ENCODE measurements around the gene ACTR1B.

DNA sequence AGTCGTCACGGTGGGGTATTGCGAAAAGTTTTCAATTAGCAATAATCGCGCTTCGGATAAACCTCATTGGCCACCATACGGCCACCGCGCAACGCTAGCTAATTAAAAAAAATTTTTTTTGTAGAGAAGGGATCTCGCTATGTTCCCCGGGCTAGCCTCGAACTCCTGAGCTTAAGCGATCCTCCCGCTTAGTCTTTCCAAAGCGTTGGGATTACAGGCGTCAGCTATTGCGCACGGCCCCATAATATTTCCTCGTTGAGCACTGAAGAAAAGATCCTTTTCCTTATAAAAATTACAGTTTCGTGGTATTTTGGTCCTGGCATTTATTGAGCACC is 759 bp upstream of the ACTR1B start:
- TF ChIP-seq, protein P1, sequence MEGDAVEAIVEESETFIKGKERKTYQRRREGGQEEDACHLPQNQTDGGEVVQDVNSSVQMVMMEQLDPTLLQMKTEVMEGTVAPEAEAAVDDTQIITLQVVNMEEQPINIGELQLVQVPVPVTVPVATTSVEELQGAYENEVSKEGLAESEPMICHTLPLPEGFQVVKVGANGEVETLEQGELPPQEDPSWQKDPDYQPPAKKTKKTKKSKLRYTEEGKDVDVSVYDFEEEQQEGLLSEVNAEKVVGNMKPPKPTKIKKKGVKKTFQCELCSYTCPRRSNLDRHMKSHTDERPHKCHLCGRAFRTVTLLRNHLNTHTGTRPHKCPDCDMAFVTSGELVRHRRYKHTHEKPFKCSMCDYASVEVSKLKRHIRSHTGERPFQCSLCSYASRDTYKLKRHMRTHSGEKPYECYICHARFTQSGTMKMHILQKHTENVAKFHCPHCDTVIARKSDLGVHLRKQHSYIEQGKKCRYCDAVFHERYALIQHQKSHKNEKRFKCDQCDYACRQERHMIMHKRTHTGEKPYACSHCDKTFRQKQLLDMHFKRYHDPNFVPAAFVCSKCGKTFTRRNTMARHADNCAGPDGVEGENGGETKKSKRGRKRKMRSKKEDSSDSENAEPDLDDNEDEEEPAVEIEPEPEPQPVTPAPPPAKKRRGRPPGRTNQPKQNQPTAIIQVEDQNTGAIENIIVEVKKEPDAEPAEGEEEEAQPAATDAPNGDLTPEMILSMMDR (IDR thresholded peaks at IDR 0.05; ENCODE audit: extremely low read depth in 1 of 2, insufficient read depth in 1 of 2, low read depth in 1 of 2, low read length in 2 of 2) = no peak
- TF ChIP-seq JUN (IDR thresholded peaks at IDR 0.05; ENCODE audit: borderline replicate concordance, insufficient read depth, insufficient read length, low read depth) (no peak), POLR2AphosphoS5 (IDR thresholded peaks at IDR 0.05; ENCODE audit: insufficient read depth, low read depth, low read length) (no peak)
